Activated B cell treated with CpG ODN at 0.5 μM for 24 hours (primary cell): ENCODE results near the gene MPRIP. TPM values are rescaled to one million over a fixed set of nuclear protein-coding genes. Genes with fewer than 3 reads are reported as not detected.

Experiments used
- ATAC-seq: fragments of 200-7000 bp; cut with Tn5 transposase; one replicate; pipeline ENCODE4 v1.10.0; 2021; ENCODE audit warnings: low read depth, mild to moderate bottlenecking, moderate library complexity
- CTCF ChIA-PET: fragments of 350-600 bp; sonication (Branson Sonifier 250); formaldehyde crosslinking; loops from one replicate; lab custom pipeline; 2021; ENCODE audit warnings: antibody characterized with exemption; lab: Charles Lee
- POLR2A ChIA-PET: fragments of 350-600 bp; sonication (Branson Sonifier 250); formaldehyde crosslinking; loops from one replicate; lab custom pipeline; 2021; ENCODE audit warnings: antibody characterized with exemption; lab: Charles Lee
- DNase-seq: peaks from one replicate; pipeline ENCODE4 v3.0.0; 2022
- H3K27ac Mint-ChIP-seq: one replicate; pipeline ENCODE4 v1.8.0; 2020; ENCODE audit warnings: mixed read lengths
- H3K27me3 Mint-ChIP-seq: one replicate; pipeline ENCODE4 v1.8.0; 2021; ENCODE audit warnings: mixed read lengths
- H3K36me3 Mint-ChIP-seq: one replicate; pipeline ENCODE4 v1.8.0; 2021; ENCODE audit warnings: low read depth, mixed read lengths
- H3K4me1 Mint-ChIP-seq: one replicate; pipeline ENCODE4 v1.8.0; 2021; ENCODE audit warnings: mixed read lengths
- H3K4me3 Mint-ChIP-seq: one replicate; pipeline ENCODE4 v1.8.0; 2020; ENCODE audit warnings: mild to moderate bottlenecking, mixed read lengths
- H3K9me3 Mint-ChIP-seq: one replicate; pipeline ENCODE4 v1.8.0; 2020; ENCODE audit warnings: mixed read lengths
- intact Hi-C: fragments of 100-400 bp; cut with micrococcal nuclease; formaldehyde crosslinking; loops from one replicate; pipeline ENCODE4 v1.15.1; 2024
- total RNA-seq: library from RNA; stranded (reverse); gene quantifications from 2 replicates; pipeline ENCODE4 v1.2.3, GENCODE V29; 2022
- TF ChIP-seq, protein P1 (sequence below): fragments of 200-600 bp; IDR thresholded peaks from one replicate; pipeline ENCODE4 v1.8.0; 2022; ENCODE audit warnings: antibody characterized with exemption, mild to moderate bottlenecking

MPRIP gene
- total RNA-seq, 1 donor from 2014 or later, result 231 TPM

- H3K27ac Mint-ChIP-seq, result no peak overlapping the region
- DNase-seq (no peak), ATAC-seq (no peak)
- TF ChIP-seq, protein P1, sequence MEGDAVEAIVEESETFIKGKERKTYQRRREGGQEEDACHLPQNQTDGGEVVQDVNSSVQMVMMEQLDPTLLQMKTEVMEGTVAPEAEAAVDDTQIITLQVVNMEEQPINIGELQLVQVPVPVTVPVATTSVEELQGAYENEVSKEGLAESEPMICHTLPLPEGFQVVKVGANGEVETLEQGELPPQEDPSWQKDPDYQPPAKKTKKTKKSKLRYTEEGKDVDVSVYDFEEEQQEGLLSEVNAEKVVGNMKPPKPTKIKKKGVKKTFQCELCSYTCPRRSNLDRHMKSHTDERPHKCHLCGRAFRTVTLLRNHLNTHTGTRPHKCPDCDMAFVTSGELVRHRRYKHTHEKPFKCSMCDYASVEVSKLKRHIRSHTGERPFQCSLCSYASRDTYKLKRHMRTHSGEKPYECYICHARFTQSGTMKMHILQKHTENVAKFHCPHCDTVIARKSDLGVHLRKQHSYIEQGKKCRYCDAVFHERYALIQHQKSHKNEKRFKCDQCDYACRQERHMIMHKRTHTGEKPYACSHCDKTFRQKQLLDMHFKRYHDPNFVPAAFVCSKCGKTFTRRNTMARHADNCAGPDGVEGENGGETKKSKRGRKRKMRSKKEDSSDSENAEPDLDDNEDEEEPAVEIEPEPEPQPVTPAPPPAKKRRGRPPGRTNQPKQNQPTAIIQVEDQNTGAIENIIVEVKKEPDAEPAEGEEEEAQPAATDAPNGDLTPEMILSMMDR, result no peak
- H3K36me3 Mint-ChIP-seq, result peaks cover 92% of the 10 kb centered on the region
- CTCF ChIA-PET, result interaction anchor here (0.6 kb wide), 1 partner anchor 54 kb away, joined by 3 read pairs; no protein-coding TSS in a partner anchor
- no peaks in the 10 kb centered on the region for H3K9me3 Mint-ChIP-seq
- H3K27me3 Mint-ChIP-seq, result no peaks in the 10 kb centered on the region
- H3K4me3 Mint-ChIP-seq, result no peak overlapping the region
- POLR2A ChIA-PET, result no interaction called here
- intact Hi-C loops, result no loop called here
- H3K4me1 Mint-ChIP-seq, result no peaks in the 10 kb centered on the region
Measured at GRCh38 chr17:17224137-17224536, 181.9 kb downstream of the MPRIP start.

DNA sequence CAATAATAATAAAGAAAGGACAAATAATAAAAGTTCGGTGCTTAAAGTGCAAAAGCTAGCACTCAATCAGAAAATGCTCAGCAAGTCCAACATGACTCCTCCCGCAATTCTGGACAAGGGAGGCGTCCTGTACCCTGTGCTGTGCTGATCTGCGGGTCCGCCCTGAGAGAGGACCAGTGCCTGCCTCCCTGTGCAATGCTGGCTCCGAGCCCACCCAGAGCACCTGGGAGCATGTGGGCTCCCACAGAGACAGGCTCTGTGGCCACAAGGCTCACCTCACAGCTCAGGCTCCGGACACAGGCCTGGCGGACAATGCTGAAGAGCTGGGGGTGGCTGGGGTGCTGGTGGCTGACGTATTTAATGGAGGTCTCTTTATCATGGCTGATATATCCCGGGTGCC lies 183.6 kb downstream of the MPRIP start:
- peaks cover 96% of the 10 kb centered on the region for H3K36me3 Mint-ChIP-seq
- ChIA-PET CTCF (no interaction called here), POLR2A (no interaction called here)
- H3K9me3 Mint-ChIP-seq, result no peaks in the 10 kb centered on the region
- H3K27me3 Mint-ChIP-seq, result no peaks in the 10 kb centered on the region
- ATAC-seq (no peak), DNase-seq (no peak)
- H3K27ac Mint-ChIP-seq, result no peak overlapping the region
- TF ChIP-seq, protein P1, result no peak
- no peak overlapping the region for H3K4me3 Mint-ChIP-seq
- intact Hi-C loops, result no loop called here
- H3K4me1 Mint-ChIP-seq, result no peaks in the 10 kb centered on the region

- Mint-ChIP-seq H3K36me3 (peaks cover 94% of the 10 kb centered on the region), H3K4me3 (no peak overlapping the region), H3K9me3 (no peaks in the 10 kb centered on the region), H3K27me3 (no peaks in the 10 kb centered on the region), H3K27ac (no peak overlapping the region), H3K4me1 (no peaks in the 10 kb centered on the region)
- DNase-seq (no peak), ATAC-seq (no peak)
- CTCF ChIA-PET, result no interaction called here
- POLR2A ChIA-PET, result interaction anchor here (0.6 kb wide), 1 partner anchor 92 kb away, joined by 3 read pairs; no protein-coding TSS in a partner anchor
- TF ChIP-seq, protein P1, result no peak
- intact Hi-C loops, result no loop called here
Measured at GRCh38 chr17:17226451-17227265, 184.4 kb downstream of the MPRIP start.

- ChIA-PET CTCF (no interaction called here), POLR2A (interaction anchor here (1.8 kb wide), 1 partner anchor 10 kb away, joined by 11 read pairs; the partner anchor contains the start of gene FLCN)
- H3K27me3 Mint-ChIP-seq, result no peaks in the 10 kb centered on the region
- no peak overlapping the region for H3K4me3 Mint-ChIP-seq
- no peaks in the 10 kb centered on the region for H3K4me1 Mint-ChIP-seq
- ATAC-seq, result no peak
- no peak overlapping the region for H3K27ac Mint-ChIP-seq
- H3K9me3 Mint-ChIP-seq, result no peaks in the 10 kb centered on the region
- intact Hi-C loops, result no loop called here
- DNase-seq, result no peak
- TF ChIP-seq, protein P1, result no peak
- H3K36me3 Mint-ChIP-seq, result peaks cover 95% of the 10 kb centered on the region
Measured at GRCh38 chr17:17227608-17228520, 185.6 kb downstream of the MPRIP start.
